Lower leg skin (tissue), 4 donors: Measurements from ENCODE around the gene ZNF799. TPM values are rescaled to one million over a fixed set of nuclear protein-coding genes. Genes with fewer than 3 reads are reported as not detected.

Source experiments
- DNase-seq, 2 donors: peaks; one replicate each; pipeline ENCODE4 v3.0.0-alpha.2; 2019; ENCODE audit warnings: low spot score in 2 of 2
- H3K4me3 ChIP-seq: fragments of 200-600 bp; sonication (generic); 2 replicates; pipeline ENCODE4 v1.5.1; 2017; ENCODE audit warnings: mild to moderate bottlenecking, low read depth; ENCODE audit not compliant: poor library complexity, severe bottlenecking
- POLR2A ChIP-seq, 2 donors: fragments of 450-650 bp; IDR thresholded peaks; one replicate each; pipeline ENCODE4 v1.6.1; 2016 to 2017; ENCODE audit warnings: antibody characterized with exemption in 2 of 2, mild to moderate bottlenecking in 1 of 2, moderate library complexity in 1 of 2
- WGBS, 2 donors: methylation state at CpG; one replicate each; pipeline ENCODE4 v1.1.5; 2018; 5-methylcytosine and 5-hydroxymethylcytosine counted together
- intact Hi-C: fragments of 100-400 bp; cut with DNase I; formaldehyde crosslinking; loops from one replicate; pipeline ENCODE4 v1.15.0; 2023; ENCODE audit warnings: low total_unique reads
- total RNA-seq, 4 donors: library from RNA; depleted of rRNA; stranded (reverse); fragments of >200 nt; gene quantifications; one replicate each; pipeline ENCODE4 v1.1.0, GENCODE V29; 2016
- TF ChIP-seq, protein P1 (sequence below), 3 donors: fragments of 450-650 bp; IDR thresholded peaks; one replicate each; pipeline ENCODE4 v1.5.1; 2016; ENCODE audit warnings: antibody characterized with exemption in 3 of 3, mild to moderate bottlenecking in 3 of 3, moderate library complexity in 2 of 3

Gene ZNF799
- total RNA-seq, 4 donors from 2014 or later: 3.1 to 5.4 (median 4.3) TPM

- TF ChIP-seq POLR2A (IDR thresholded peaks at IDR 0.05): no peak
- TF ChIP-seq, protein P1, sequence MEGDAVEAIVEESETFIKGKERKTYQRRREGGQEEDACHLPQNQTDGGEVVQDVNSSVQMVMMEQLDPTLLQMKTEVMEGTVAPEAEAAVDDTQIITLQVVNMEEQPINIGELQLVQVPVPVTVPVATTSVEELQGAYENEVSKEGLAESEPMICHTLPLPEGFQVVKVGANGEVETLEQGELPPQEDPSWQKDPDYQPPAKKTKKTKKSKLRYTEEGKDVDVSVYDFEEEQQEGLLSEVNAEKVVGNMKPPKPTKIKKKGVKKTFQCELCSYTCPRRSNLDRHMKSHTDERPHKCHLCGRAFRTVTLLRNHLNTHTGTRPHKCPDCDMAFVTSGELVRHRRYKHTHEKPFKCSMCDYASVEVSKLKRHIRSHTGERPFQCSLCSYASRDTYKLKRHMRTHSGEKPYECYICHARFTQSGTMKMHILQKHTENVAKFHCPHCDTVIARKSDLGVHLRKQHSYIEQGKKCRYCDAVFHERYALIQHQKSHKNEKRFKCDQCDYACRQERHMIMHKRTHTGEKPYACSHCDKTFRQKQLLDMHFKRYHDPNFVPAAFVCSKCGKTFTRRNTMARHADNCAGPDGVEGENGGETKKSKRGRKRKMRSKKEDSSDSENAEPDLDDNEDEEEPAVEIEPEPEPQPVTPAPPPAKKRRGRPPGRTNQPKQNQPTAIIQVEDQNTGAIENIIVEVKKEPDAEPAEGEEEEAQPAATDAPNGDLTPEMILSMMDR (IDR thresholded peaks at IDR 0.05): no peak
- DNase-seq: no peak
- H3K4me3 ChIP-seq: no peak overlapping the region
- 91 to 93% methylated on average over 4 of the region's 4 CpGs for WGBS, 2 donors
- intact Hi-C loops: no loop called here
These were observed 47.7 kb downstream of the ZNF799 start for GRCh38 chr19:12353375-12353774.

DNA sequence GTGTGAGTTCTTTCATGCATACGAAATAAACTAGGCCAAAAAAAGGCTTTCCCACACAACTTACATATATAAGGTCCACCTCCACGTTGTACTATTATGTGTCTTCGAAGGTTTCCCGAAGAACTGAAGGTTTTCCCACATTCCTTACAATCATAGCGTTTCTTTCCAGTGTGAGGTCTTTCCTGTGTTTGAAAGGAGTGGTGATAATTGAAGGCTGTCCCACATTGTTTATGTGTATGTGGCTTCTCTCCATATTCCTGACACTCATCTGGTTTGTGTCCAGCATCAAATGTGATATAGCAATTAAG lies 50.2 kb downstream of the ZNF799 start:
- intact Hi-C loops: no loop called here
- no peak overlapping the region for H3K4me3 ChIP-seq
- no peak for DNase-seq
- WGBS, 2 donors: 94 to 99% methylated on average over 5 of the region's 5 CpGs
- TF ChIP-seq, protein P1 (IDR thresholded peaks at IDR 0.05): no peak
- no peak for TF ChIP-seq POLR2A (IDR thresholded peaks at IDR 0.05)

GRCh38 chr19:12350185-12350889 lies 50.7 kb downstream of the ZNF799 start:
- intact Hi-C loops: no loop called here
- TF ChIP-seq, protein P1 (IDR thresholded peaks at IDR 0.05): no peak
- no peak for TF ChIP-seq POLR2A (IDR thresholded peaks at IDR 0.05)
- DNase-seq: no peak
- H3K4me3 ChIP-seq: no peak overlapping the region
- 96 to 98% methylated on average over 8 of the region's 8 CpGs for WGBS, 2 donors

GRCh38 chr19:12346896-12347295 lies 54.2 kb downstream of the ZNF799 start:
- intact Hi-C loops: no loop called here
- WGBS, 2 donors: 65 to 84% methylated on average over 2 of the region's 2 CpGs
- H3K4me3 ChIP-seq: no peak overlapping the region
- no peak for TF ChIP-seq POLR2A (IDR thresholded peaks at IDR 0.05)
- TF ChIP-seq, protein P1 (IDR thresholded peaks at IDR 0.05): no peak
- no peak for DNase-seq

DNA sequence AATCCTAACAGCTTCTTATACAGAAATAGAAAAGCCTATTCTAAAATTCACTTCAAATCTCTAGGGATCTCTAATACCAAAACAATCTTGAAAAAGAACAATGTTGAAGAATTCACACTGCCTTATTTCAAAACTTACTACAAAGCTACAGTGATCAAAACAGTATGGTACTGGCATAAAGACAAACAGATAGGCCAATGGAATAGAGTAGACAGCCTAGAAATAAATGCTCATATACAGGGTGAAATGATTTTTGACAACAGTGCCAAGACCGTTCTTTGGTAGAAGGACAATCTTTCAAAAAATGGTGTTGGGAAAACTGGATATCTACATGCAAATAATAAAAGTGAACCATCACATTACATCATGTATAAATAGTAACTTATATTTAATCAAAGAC lies 55.9 kb downstream of the ZNF799 start:
- no peak for DNase-seq
- intact Hi-C loops: no loop called here
- 95 to 98% methylated on average over 1 of the region's 1 CpG for WGBS, 2 donors
- no peak overlapping the region for H3K4me3 ChIP-seq
- no peak for TF ChIP-seq POLR2A (IDR thresholded peaks at IDR 0.05)
- TF ChIP-seq, protein P1 (IDR thresholded peaks at IDR 0.05): no peak

Other genes starting within 250 kb of the ZNF799 start
- 1 to 10 TPM; 1.6 to 9.2 (median 4.0) TPM for gene ZNF625, start 244.5 kb downstream of the ZNF799 start, total RNA-seq
- 10 to 100 TPM in 2 of 4 donors, 1 to 10 TPM in 2; 5.4 to 14.5 (median 11.2) TPM for gene ZNF136, start 238.2 kb downstream of the ZNF799 start, total RNA-seq
- 10 to 100 TPM in 3 of 4 donors, 1 to 10 TPM in 1; 8.8 to 15.6 (median 13.0) TPM for gene ZNF44, start 106.4 kb downstream of the ZNF799 start, total RNA-seq
- gene ZNF563, start 67.6 kb downstream of the ZNF799 start, total RNA-seq: 10 to 100 TPM in 1 of 4 donors, 1 to 10 TPM in 3; 3.1 to 16.9 (median 5.6) TPM
- 1 to 10 TPM; 1.3 to 3.0 (median 1.8) TPM for gene ZNF442, start 35.6 kb downstream of the ZNF799 start, total RNA-seq
- 1 to 10 TPM; 4.0 to 5.2 (median 4.9) TPM for gene ZNF443, start 39.8 kb upstream of the ZNF799 start, total RNA-seq
- 1 to 10 TPM; 1.7 to 3.1 (median 2.8) TPM for gene ZNF709, start 83.5 kb upstream of the ZNF799 start, total RNA-seq
- gene ZNF564, start 150.2 kb upstream of the ZNF799 start, total RNA-seq: 10 to 100 TPM in 1 of 4 donors, 1 to 10 TPM in 3; 6.9 to 10.1 (median 8.8) TPM
- 1 to 10 TPM; 5.0 to 7.3 (median 6.7) TPM for gene ZNF490, start 209.5 kb upstream of the ZNF799 start, total RNA-seq
- 10 to 100 TPM; 18.6 to 31.1 (median 22.5) TPM for gene ZNF791, start 209.6 kb upstream of the ZNF799 start, total RNA-seq